Measurements from ENCODE around the gene WDFY1.

WDFY1 gene

GRCh38 chr2:223928113-223929006, 16.8 kb downstream of the WDFY1 start:
- DNase-seq: no peak

GRCh38 chr2:223925106-223925505, 20.0 kb downstream of the WDFY1 start:
- DNase-seq: no peak

- DNase-seq: no peak
Measured at GRCh38 chr2:223923976-223924375, 21.2 kb downstream of the WDFY1 start.

- DNase-seq: no peak
Measured at GRCh38 chr2:223922308-223922707, 22.8 kb downstream of the WDFY1 start.

- no peak for DNase-seq
Measured at GRCh38 chr2:223921204-223921603, 23.9 kb downstream of the WDFY1 start.

GRCh38 chr2:223920109-223920508, 25.0 kb downstream of the WDFY1 start:
- DNase-seq: no peak

- DNase-seq: no peak
Measured at GRCh38 chr2:223918671-223919134, 26.4 kb downstream of the WDFY1 start.

- no peak for DNase-seq
Measured at GRCh38 chr2:223916181-223916920, 28.8 kb downstream of the WDFY1 start.

GRCh38 chr2:223915071-223915470, 30.1 kb downstream of the WDFY1 start:
- DNase-seq: no peak

GRCh38 chr2:223914324-223914723, 30.8 kb downstream of the WDFY1 start:
- no peak for DNase-seq

- DNase-seq: no peak
Measured at GRCh38 chr2:223909001-223909741, 36.0 kb downstream of the WDFY1 start.

GRCh38 chr2:223908304-223908998, 36.7 kb downstream of the WDFY1 start:
- DNase-seq: no peak

- DNase-seq: no peak
Measured at GRCh38 chr2:223905996-223906395, 39.1 kb downstream of the WDFY1 start.

GRCh38 chr2:223901854-223902253, 43.3 kb downstream of the WDFY1 start:
- no peak for DNase-seq

- DNase-seq: no peak
Measured at GRCh38 chr2:223901311-223901710, 43.8 kb downstream of the WDFY1 start.

- no peak for DNase-seq
Measured at GRCh38 chr2:223900531-223900930, 44.6 kb downstream of the WDFY1 start.

GRCh38 chr2:223900066-223900465, 45.1 kb downstream of the WDFY1 start:
- no peak for DNase-seq

- DNase-seq: no peak
Measured at GRCh38 chr2:223897669-223898330, 47.3 kb downstream of the WDFY1 start.

- DNase-seq: no peak
Measured at GRCh38 chr2:223896833-223897311, 48.3 kb downstream of the WDFY1 start.

- DNase-seq: peak; percentile 5
Measured at GRCh38 chr2:223894968-223895367, 50.2 kb downstream of the WDFY1 start.

GRCh38 chr2:223894009-223894408, 51.1 kb downstream of the WDFY1 start:
- no peak for DNase-seq

- DNase-seq: no peak
Measured at GRCh38 chr2:223890721-223891120, 54.4 kb downstream of the WDFY1 start.
